ENCODE measurements around the gene SUDS3.

DNA sequence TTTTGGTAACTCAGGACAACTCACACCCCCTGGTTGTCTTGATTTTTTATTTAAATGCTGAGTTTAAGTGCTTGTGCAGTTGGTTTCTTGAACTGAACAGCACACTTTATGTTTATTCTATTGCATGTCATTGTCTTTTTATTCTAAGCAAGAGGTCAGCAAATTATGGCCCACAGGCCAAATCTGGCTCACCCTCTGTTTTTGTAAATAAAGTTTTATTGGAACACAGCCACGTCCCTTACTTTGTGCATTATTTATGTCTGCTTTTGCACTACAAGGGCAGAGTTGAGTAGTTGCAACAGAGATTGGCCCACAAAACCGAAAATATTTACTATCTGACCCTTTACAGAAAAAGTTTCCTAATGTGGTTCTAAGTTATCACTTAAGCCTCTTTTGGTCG, 52.3 kb downstream of the SUDS3 start:
- TF ChIP-seq, protein P1, sequence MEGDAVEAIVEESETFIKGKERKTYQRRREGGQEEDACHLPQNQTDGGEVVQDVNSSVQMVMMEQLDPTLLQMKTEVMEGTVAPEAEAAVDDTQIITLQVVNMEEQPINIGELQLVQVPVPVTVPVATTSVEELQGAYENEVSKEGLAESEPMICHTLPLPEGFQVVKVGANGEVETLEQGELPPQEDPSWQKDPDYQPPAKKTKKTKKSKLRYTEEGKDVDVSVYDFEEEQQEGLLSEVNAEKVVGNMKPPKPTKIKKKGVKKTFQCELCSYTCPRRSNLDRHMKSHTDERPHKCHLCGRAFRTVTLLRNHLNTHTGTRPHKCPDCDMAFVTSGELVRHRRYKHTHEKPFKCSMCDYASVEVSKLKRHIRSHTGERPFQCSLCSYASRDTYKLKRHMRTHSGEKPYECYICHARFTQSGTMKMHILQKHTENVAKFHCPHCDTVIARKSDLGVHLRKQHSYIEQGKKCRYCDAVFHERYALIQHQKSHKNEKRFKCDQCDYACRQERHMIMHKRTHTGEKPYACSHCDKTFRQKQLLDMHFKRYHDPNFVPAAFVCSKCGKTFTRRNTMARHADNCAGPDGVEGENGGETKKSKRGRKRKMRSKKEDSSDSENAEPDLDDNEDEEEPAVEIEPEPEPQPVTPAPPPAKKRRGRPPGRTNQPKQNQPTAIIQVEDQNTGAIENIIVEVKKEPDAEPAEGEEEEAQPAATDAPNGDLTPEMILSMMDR (IDR thresholded peaks at IDR 0.05) = no peak
- TF ChIP-seq, protein P2, sequence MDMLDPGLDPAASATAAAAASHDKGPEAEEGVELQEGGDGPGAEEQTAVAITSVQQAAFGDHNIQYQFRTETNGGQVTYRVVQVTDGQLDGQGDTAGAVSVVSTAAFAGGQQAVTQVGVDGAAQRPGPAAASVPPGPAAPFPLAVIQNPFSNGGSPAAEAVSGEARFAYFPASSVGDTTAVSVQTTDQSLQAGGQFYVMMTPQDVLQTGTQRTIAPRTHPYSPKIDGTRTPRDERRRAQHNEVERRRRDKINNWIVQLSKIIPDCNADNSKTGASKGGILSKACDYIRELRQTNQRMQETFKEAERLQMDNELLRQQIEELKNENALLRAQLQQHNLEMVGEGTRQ (IDR thresholded peaks at IDR 0.05; ENCODE audit: borderline replicate concordance, low read depth, low read length) = no peak
- TF ChIP-seq FOXJ3 (CRISPR knock-in tag; IDR thresholded peaks at IDR 0.05) (no peak), EZH2phosphoT487 (IDR thresholded peaks at IDR 0.05; ENCODE audit: borderline replicate concordance, low read depth) (no peak), POLR2AphosphoS5 (IDR thresholded peaks at IDR 0.05; ENCODE audit: low read depth, low read length) (no peak), RCOR1 (IDR thresholded peaks at IDR 0.05; ENCODE audit: low read length) (no peak), GATA2 (CRISPR knock-in tag; IDR thresholded peaks at IDR 0.05) (no peak), RFX5 (IDR thresholded peaks at IDR 0.05; ENCODE audit: low read length) (no peak), CHD2 (IDR thresholded peaks at IDR 0.05; ENCODE audit: low read length, partially characterized antibody) (no peak), RAD21 (IDR thresholded peaks at IDR 0.05; ENCODE audit: low read length) (no peak), JUND (IDR thresholded peaks at IDR 0.05) (no peak)
- TF ChIP-seq, protein P3, sequence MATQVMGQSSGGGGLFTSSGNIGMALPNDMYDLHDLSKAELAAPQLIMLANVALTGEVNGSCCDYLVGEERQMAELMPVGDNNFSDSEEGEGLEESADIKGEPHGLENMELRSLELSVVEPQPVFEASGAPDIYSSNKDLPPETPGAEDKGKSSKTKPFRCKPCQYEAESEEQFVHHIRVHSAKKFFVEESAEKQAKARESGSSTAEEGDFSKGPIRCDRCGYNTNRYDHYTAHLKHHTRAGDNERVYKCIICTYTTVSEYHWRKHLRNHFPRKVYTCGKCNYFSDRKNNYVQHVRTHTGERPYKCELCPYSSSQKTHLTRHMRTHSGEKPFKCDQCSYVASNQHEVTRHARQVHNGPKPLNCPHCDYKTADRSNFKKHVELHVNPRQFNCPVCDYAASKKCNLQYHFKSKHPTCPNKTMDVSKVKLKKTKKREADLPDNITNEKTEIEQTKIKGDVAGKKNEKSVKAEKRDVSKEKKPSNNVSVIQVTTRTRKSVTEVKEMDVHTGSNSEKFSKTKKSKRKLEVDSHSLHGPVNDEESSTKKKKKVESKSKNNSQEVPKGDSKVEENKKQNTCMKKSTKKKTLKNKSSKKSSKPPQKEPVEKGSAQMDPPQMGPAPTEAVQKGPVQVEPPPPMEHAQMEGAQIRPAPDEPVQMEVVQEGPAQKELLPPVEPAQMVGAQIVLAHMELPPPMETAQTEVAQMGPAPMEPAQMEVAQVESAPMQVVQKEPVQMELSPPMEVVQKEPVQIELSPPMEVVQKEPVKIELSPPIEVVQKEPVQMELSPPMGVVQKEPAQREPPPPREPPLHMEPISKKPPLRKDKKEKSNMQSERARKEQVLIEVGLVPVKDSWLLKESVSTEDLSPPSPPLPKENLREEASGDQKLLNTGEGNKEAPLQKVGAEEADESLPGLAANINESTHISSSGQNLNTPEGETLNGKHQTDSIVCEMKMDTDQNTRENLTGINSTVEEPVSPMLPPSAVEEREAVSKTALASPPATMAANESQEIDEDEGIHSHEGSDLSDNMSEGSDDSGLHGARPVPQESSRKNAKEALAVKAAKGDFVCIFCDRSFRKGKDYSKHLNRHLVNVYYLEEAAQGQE (IDR thresholded peaks at IDR 0.05; ENCODE audit: low read depth, low read length) = no peak
- TF ChIP-seq, protein P4, sequence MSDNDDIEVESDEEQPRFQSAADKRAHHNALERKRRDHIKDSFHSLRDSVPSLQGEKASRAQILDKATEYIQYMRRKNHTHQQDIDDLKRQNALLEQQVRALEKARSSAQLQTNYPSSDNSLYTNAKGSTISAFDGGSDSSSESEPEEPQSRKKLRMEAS (IDR thresholded peaks at IDR 0.05; ENCODE audit: low read depth) = no peak
